Inferior parietal cortex (tissue), 1 donor: ENCODE results near the gene SPHK2.

Source experiments
- DNase-seq: peaks from one replicate; pipeline ENCODE4 v3.0.0-alpha.2; 2016; ENCODE audit errors: extremely low spot score

Gene SPHK2

DNA sequence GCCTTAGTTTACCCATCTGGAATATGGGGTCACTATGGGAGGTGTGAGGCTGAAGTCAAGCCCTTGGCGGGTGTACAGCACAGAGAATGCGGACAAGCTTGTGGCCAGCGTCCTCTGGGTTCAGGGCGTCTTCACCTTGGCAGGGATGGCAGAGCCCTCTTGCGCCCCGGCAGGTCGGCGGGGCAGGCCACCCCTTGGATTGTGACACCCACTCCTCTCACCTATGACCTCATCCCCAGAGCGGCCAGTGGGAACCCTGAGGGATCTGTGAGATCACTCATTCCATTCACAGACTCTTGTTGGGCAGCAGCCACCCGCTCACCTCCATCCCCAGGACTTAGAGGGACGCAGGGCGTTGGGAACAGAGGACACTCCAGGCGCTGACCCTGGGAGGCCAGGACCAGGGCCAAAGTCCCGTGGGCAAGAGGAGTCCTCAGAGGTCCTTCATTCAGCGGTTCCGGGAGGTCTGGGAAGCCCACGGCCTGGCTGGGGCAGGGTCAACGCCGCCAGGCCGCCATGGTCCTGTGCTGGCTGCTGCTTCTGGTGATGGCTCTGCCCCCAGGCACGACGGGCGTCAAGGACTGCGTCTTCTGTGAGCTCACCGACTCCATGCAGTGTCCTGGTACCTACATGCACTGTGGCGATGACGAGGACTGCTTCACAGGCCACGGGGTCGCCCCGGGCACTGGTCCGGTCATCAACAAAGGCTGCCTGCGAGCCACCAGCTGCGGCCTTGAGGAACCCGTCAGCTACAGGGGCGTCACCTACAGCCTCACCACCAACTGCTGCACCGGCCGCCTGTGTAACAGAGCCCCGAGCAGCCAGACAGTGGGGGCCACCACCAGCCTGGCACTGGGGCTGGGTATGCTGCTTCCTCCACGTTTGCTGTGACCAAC, 12.6 kb upstream of the SPHK2 start, which contains the start of gene SPACA4:
Gene SPACA4 (plus strand): TSS at position 280 of the 896 bp plus-strand sequence. CDS start 237 bp downstream, at position 517.
- DNase-seq = no peak

DNA sequence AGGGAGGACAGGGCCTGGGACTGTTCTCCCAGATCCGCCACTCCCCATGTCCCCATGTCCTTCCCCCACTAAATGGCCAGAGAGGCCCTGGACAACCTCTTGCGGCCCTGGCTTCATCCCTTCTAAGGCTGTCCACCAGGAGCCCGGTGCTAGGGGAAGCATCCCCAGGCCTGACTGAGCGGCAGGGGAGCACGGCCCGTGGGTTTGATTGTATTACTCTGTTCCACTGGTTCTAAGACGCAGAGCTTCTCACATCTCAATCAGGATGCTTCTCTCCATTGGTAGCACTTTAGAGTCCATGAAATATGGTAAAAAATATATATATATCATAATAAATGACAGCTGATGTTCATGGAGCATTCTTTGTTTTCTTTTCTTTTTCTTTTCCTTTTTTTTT, 11.9 kb upstream of the SPHK2 start:
- DNase-seq = no peak

DNA sequence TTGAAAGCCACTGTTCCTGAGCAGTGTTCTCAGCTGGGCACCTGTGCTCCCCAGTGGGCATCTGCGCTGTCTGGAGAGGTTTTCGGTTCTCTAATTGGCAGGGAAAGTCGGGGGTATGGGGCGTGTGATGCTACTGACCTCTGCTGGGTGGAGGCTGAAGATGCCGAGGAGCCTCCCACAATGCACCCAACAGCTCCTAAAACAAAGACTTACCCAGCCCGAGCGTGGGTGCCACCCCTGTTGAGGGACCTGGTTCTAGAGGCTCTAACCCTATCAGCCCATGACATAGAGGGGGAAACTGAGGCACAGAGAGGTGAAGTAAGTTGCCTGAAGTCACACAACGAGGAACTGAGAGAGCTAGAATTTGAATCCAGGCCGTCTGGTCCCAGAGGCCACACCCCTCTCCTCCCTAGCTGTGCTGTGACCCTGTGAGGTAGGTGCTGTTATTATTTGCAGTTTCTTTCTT, 10.5 kb upstream of the SPHK2 start:
- DNase-seq = no peak

DNA sequence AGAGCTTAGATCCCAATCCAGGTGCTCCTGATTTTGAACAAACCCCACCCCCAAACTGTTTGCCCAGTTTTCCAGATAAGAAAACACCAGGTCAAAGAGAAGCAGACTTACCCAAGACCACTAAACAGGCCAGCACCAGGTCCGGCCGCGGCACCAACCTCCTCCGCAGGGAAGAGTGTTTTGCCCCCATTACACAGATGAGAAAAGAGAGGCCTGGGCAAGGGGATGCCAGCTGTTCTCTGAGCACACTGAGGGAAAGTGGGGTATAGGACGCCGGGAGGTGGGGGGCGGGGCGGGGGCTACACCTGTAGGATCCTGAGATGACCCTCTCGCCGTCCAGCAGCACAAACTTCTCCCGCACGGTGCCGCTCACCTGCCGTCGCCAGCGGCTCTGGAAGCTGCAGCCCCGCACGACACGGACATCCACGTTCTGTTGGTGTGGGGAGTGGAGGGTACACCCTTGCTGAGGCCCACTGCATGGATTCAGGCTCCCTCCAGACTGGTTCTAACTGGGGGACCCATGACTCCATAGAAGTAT, 9.7 kb upstream of the SPHK2 start:
- no peak for DNase-seq

- DNase-seq = no peak
Observed at GRCh38 chr19:48611872-48612271, 7.4 kb upstream of the SPHK2 start.

- DNase-seq = no peak
Observed at GRCh38 chr19:48613024-48613851, 6.1 kb upstream of the SPHK2 start.

DNA sequence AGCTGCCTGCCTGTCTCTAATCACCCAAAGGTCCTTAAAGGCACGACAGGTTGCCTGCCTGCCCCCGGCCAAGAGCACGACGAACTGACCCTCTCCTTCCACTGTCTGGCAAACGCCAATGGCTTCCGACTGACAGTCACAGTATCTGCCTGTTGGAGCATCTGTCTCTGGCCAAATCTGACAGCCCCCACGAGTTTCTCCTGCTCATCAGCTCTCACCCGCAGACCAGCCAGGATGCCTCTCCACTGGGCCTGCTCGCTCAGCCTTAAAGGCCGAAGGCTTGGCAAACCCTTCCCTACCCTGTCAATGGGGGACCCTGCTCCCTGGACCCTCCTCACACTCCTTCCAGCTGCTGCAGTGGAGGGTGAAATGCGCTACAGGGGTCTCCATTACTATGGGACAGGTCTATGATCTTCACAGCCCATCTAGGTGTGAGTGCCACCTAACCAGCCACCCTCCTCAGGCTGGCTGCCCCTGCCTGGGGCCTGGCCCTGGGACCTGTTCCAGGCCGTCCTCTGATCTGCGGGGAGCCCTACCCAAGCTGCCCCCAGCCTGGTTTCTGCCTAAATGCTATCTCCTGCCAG, 5.4 kb upstream of the SPHK2 start:
- DNase-seq = no peak

GRCh38 chr19:48614436-48615230, 4.7 kb upstream of the SPHK2 start, which contains the start of gene FAM83E:
Gene FAM83E (minus strand): TSS chr19:48615076. CDS start chr19:48613372, 1,704 bp downstream.
- DNase-seq = no peak

DNA sequence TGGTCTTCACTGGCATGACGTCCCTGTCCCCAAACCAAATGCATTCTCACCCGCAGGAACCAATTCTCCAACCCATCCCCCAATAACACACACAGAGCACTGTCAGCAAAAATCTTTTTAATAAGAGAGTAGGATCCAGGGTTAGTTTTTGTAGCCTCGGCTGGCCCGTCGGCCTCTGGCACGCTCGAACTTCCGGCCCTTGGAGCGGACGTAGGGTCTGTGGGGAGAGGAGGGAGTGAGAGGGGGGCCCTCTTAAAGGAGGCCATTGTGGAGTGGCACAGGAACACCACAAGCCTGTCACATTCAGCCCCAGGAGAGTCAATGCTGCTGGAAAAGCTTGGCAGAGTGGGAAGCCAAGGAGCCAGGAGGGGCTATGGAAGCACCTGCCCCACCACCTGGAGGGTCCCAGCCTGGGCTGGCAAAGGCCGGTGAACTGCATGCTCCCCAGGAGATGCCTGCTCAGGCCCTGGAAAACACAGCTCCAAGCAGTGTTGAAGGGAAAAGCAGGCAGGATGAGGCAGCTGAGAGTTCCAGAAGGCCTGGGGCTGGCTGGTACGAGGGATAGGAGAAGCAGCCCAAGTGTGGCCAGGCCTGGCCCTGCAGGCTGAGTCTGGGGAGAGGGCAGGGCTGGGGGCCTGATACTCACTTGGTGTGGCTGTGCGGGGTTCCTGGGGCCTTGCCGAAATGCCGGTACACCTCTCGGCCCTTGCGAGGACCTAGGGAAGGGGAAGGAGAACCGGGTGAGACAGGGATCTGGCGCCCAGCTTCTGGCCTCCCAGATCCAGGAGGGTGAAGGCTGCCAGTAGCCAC, 3.9 kb upstream of the SPHK2 start:
- no peak for DNase-seq

DNA sequence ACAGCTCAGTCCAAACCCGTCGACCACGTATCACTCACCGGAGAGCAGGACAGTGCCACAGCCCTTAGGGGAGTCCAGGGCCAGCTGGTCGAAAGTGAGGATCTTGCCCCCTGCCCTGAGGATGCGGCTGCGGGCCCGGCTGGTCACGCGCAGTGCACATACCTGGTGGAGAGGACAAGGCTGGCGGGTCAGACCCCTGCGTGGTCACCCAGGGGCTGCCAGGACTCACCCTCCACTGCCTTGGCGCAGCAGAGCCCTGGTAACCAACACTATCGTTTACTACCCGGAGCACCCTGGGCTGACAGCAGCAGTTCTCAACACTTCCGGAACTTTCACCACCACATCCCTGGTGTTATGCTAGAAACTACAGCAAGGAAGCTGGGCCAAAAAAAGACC, 3.3 kb upstream of the SPHK2 start:
- DNase-seq = no peak

DNA sequence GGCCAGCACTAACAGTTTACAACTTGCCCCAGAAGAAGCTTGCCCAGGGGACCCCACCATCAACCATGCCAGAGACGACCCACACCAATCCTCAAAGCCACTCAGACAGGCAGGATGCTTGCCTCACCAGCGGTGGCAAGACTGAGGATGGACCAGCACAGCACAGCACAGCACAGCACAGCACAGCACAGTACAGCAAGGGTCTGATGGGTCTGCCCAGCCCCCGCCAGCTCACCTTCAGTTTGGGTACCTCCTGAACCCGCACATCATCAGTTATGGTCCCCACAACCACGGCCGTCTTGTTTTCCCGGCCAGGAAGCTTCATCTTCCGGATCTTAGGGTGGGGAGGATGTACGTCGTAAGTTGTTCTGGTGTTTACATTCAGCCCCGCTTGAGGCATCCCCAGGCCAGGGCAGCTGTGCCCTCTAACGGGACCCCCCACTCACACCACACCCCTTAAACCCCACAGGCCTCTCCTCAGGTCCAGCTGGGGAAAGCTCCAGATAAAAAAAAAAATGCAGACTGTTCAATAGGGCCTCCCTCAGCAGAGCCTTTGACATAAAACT, 2.7 kb upstream of the SPHK2 start:
- DNase-seq = no peak

DNA sequence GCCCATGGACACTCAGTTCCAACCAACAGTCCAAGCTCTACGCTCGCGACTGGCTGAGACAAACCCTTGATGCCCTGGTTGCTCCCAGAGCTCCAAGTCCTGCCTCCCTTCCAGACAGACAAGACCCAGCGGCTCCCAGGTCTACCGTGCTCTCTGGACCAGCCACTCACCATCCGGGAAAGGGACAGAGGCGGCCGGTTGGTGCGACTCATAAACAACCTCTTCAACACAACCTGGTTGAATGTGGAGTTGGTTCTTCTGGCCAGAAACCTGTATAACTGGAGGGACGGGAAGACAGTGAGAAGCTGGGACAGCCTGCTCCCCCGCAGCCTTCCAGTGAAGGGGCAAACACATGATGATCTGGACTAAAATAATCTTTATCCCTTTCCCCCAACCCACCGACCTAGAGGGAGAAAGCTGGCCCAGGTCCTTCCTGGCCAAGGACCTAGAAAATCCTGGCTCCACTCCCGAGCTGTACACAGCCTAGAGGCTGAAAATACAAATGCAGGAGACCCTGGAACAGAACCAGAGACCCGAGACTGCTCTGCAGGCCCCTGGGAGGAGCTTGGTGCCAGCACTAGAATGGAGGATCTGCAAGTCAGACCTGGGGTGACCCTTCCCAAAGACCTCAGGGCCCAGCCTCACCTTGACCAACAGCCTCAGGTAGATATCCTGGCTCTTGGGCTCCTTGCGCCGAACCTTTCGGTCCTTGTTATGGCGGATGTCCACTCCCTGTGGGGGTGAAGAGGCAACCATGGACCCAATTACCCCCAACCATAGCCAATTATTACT, 2.0 kb upstream of the SPHK2 start:
- no peak for DNase-seq

DNA sequence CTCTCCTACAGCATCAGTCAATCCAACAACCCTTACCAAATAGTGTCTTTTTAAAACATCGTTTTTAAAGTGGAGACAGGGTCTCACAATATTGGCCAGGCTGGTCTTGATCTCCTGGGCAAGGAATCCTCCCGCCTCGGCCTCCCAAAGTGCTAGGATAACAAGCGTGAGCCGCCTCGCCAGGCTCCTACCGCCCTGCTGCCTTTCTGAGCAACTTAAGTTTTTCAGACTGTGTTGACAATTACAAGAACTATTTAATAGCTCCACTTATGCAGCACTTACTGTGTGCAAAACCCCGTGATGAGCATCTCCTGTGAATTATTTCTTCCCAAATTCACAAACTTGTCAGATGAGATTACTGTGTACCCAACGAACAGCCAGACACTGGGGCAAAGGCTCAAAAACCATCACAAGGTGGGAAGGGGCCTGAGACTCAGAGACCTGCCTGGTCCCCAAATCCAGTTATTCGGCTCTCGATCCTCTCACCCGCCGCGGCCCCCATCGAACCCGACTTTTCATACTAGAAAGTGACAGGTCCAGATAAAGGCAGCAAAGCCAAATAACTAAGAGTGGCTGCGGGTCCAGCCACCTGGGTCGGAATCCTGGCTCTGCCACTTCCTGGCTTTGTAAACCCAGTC, 909 bp upstream of the SPHK2 start:
- no peak for DNase-seq

GRCh38 chr19:48619692-48620585, 633 bp downstream of the SPHK2 start:
- DNase-seq = no peak

DNA sequence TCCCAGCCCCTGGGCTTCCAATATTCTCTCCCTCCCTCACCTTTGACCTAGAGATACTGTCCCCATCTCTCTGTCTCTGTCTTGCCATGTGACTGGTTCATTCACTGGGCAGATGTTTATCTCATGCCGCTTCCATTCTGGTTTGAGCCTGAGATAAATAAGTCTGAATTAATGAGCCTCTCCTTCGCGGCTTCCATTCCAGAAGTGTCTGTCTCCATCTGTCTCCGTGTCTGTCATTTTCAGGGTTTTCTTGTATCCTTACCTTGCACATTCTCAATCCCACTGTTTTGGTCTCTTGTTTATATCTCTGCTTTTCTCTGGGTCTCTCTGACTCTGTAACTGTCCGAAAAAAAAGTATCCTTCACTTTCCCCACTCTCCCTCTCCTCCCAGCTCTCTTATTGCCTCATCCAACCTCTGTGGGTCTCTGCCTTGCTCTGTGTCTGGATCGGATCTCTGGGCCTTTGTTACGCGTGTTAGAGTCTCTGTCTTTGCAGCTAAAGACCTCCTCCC, 4.3 kb downstream of the SPHK2 start:
- DNase-seq = no peak

- peak; percentile 96 for DNase-seq
Observed at GRCh38 chr19:48624067-48624594, 4.8 kb downstream of the SPHK2 start.
